K562 (cell line): Measurements from ENCODE around the gene EML6. TPM values are rescaled to one million over a fixed set of nuclear protein-coding genes. Genes with fewer than 3 reads are reported as not detected.

Experiments
- ATAC-seq: fragments of 200-7000 bp; cut with Tn5 transposase; 3 replicates; pipeline ENCODE4 v1.9.1; 2020; ENCODE audit warnings: moderate library complexity
- BruUV-seq: library from RNA; stranded (reverse); fragments of 400-500 nt; replicated peaks from 2 replicates; lab custom pipeline; 2021; lab: Mats Ljungman, UMichigan
- CTCF ChIA-PET: fragments of 300-600 bp; formaldehyde crosslinking; extraction: SDS; loops from one replicate; lab custom pipeline; 2021; ENCODE audit warnings: low intra/inter-chr PET ratio; lab: Yijun Ruan, JAX
- POLR2A ChIA-PET: fragments of 300-600, 350-650 bp; sonication (Branson Sonifier 250); formaldehyde crosslinking; extraction: SDS; loops from one replicate; lab custom pipeline; 2021; ENCODE audit warnings: antibody characterized with exemption, inconsistent platforms; lab: Yijun Ruan, JAX
- DNase-seq, 4 experiments: peaks; one replicate each; pipeline versions ENCODE4 v3.0.0 to v3.0.0-alpha.2; 2011 to 2018; ENCODE audit warnings: low spot score in 3 of 4, mixed read lengths in 3 of 4; ENCODE audit errors: extremely low read depth in 1 of 4
- FAIRE-seq: peaks from 2 replicates; lab custom pipeline; 2011; peaks lifted over from hg19 to GRCh38; lab: Jason Lieb, UNC
- H2AFZ ChIP-seq: 2 replicates; pipeline ENCODE4 v1.6.0; 2011; ENCODE audit warnings: low read depth, low read length, control low read depth, inconsistent platforms
- H3K27ac ChIP-seq: fragments of 200-600 bp; 3 replicates; pipeline ENCODE4 v1.8.0; 2011; ENCODE audit warnings: low read depth, mild to moderate bottlenecking, control low read depth, inconsistent platforms, low read length, moderate library complexity, mixed read lengths; ENCODE audit errors: extremely low read depth
- H3K27me3 ChIP-seq, 2 experiments: fragments of 300-600 bp in 1 of 2; 2 replicates in 1 of 2; 3 replicates in 1 of 2; pipeline versions ENCODE4 v1.6.0 to v1.8.0; 2011; ENCODE audit warnings: inconsistent platforms in 2 of 2, low read length in 2 of 2, mild to moderate bottlenecking in 1 of 2, mixed read lengths in 1 of 2, moderate library complexity in 1 of 2; ENCODE audit not compliant: control insufficient read depth in 2 of 2, insufficient read depth in 2 of 2
- H3K36me3 ChIP-seq: fragments of 300-600 bp; 3 replicates; pipeline ENCODE4 v1.8.0; 2011; ENCODE audit warnings: mild to moderate bottlenecking, low read length, inconsistent platforms; ENCODE audit not compliant: control insufficient read depth, insufficient read depth
- H3K4me1 ChIP-seq, 2 experiments: fragments of 200-600 bp in 1 of 2; replicated peaks in 1 of 2; 2 replicates in 1 of 2; 3 replicates in 1 of 2; pipeline versions ENCODE4 v1.5.1 to v1.8.0; 2011; ENCODE audit warnings: inconsistent platforms in 2 of 2, low read length in 2 of 2, mild to moderate bottlenecking in 1 of 2, mixed read lengths in 1 of 2, moderate library complexity in 1 of 2; ENCODE audit not compliant: control insufficient read depth in 2 of 2, insufficient read depth in 2 of 2
- H3K4me2 ChIP-seq: 2 replicates; pipeline ENCODE4 v1.6.1; 2011; ENCODE audit warnings: low read length, control low read depth, inconsistent platforms, mixed read lengths; ENCODE audit not compliant: insufficient read depth
- H3K4me3 ChIP-seq: fragments of 200-600 bp; sonication (generic), shearing (Covaris generic); 2 replicates; pipeline ENCODE4 v1.5.1; 2016; ENCODE audit warnings: control low read depth, inconsistent platforms
- H3K79me2 ChIP-seq: fragments of 200-600 bp; 3 replicates; pipeline ENCODE4 v1.8.0; 2011; ENCODE audit warnings: low read length, inconsistent platforms; ENCODE audit not compliant: control insufficient read depth, insufficient read depth
- H3K9ac ChIP-seq, 2 experiments: 2 replicates each; pipeline versions ENCODE4 v1.6.0 to v1.6.1; 2011; ENCODE audit warnings: low read depth in 2 of 2, low read length in 2 of 2, control low read depth in 1 of 2, inconsistent platforms in 1 of 2, mild to moderate bottlenecking in 1 of 2, mixed read lengths in 1 of 2; ENCODE audit not compliant: insufficient read depth in 1 of 2
- H3K9me1 ChIP-seq: one replicate; pipeline ENCODE4 v1.6.0; 2011; ENCODE audit warnings: inconsistent platforms, mild to moderate bottlenecking, low read length, moderate library complexity; ENCODE audit not compliant: control insufficient read depth, insufficient read depth
- H3K9me3 ChIP-seq: replicated peaks from 2 replicates; pipeline ENCODE4 v1.5.1; 2011; ENCODE audit warnings: low read depth, low read length, inconsistent platforms; ENCODE audit not compliant: control insufficient read depth, insufficient read depth
- H4K20me1 ChIP-seq: replicated peaks from 2 replicates; pipeline ENCODE4 v1.6.1; 2011; ENCODE audit warnings: low read length, inconsistent platforms, mixed read lengths; ENCODE audit not compliant: control insufficient read depth, insufficient read depth
- MYNN ChIP-seq, 2 experiments: sonication (generic); formaldehyde crosslinking in 1 of 2; IDR thresholded peaks; 2 replicates each; pipeline versions ENCODE4 v1.5.0 to v1.6.1; 2016 to 2020; ENCODE audit warnings: antibody characterized with exemption in 1 of 2, missing genetic modification reagents in 1 of 2
- SMARCB1 ChIP-seq: IDR thresholded peaks from 2 replicates; pipeline ENCODE4 v1.6.1; 2011; ENCODE audit warnings: improper control_type of control experiment, low read depth; ENCODE audit not compliant: insufficient read length
- TFAM ChIP-seq: fragments of 250-450 bp; sonication (Bioruptor Pico); conservative IDR thresholded peaks from 2 replicates; pipeline ENCODE4 v1.5.0; 2021; ENCODE audit warnings: mild to moderate bottlenecking, moderate library complexity
- ZNF239 ChIP-seq: fragments of 250-450 bp; sonication (Bioruptor Pico); IDR thresholded peaks from 2 replicates; pipeline ENCODE4 v1.4.0; 2020; ENCODE audit warnings: mild to moderate bottlenecking
- ZNF311 ChIP-seq: fragments of 250-450 bp; sonication (Bioruptor Pico); IDR thresholded peaks from 2 replicates; pipeline ENCODE4 v1.4.0; 2020; ENCODE audit warnings: mild to moderate bottlenecking, moderate library complexity
- ZNF41 ChIP-seq: fragments of 250-450 bp; sonication (Bioruptor Pico); conservative IDR thresholded peaks from 2 replicates; pipeline ENCODE4 v1.4.0; 2020; ENCODE audit warnings: mild to moderate bottlenecking
- WGBS: fragments of 100-300 bp; shearing (Covaris generic); methylation state at CpG from one replicate; pipeline ENCODE4 v1.1.6; 2016; ENCODE audit warnings: low coverage, mixed read lengths; ENCODE audit not compliant: insufficient coverage; ENCODE audit errors: missing lambda C conversion rate; 5-methylcytosine and 5-hydroxymethylcytosine counted together
- in situ Hi-C: fragments of 300-500 bp; cut with MboI; formaldehyde crosslinking; loops from 4 replicates; pipeline ENCODE4 v1.15.0; 2018; ENCODE audit warnings: inconsistent platforms, mixed read lengths
- intact Hi-C: fragments of 100-400 bp; cut with micrococcal nuclease; formaldehyde crosslinking; loops from 2 replicates; pipeline ENCODE4 v1.14.2; 2022
- polyA plus RNA-seq, 8 experiments: library from polyadenylated mRNA; depleted of rRNA in 4 of 8; stranded (reverse) in 5 of 8; unstranded in 3 of 8; fragments of >200 nt; fragmentation: Nextera tagmentation in 2 of 8; fragmentation: Illumina TruSeq in 1 of 8; extraction: Ambion mirVana in 2 of 8; extraction: Trizol in 1 of 8; gene quantifications; 2 replicates each; pipeline versions ENCODE4 v1.2.1 to v1.2.3, GENCODE V29; 2011 to 2014; ENCODE audit warnings: inconsistent platforms in 1 of 8, missing spikeins in 1 of 8
- total RNA-seq, 7 experiments: library from RNA; depleted of rRNA in 6 of 7; stranded (reverse); fragments of >200 nt in 6 of 7; fragmentation: Illumina TruSeq in 2 of 7; extraction: Trizol in 2 of 7; gene quantifications; 2 replicates each; pipeline versions ENCODE4 v1.2.1 to v1.2.3, GENCODE V29; 2011 to 2021; ENCODE audit warnings: low replicate concordance in 1 of 7
- TF ChIP-seq, protein P1 (sequence below), 2 experiments: fragments of 450-650 bp in 1 of 2; IDR thresholded peaks; 2 replicates each; pipeline ENCODE4 v1.6.1; 2011 to 2017; ENCODE audit warnings: low read depth in 2 of 2, antibody characterized with exemption in 1 of 2, borderline replicate concordance in 1 of 2, low read length in 1 of 2, mild to moderate bottlenecking in 1 of 2, mixed read lengths in 1 of 2; ENCODE audit not compliant: control insufficient read depth in 1 of 2
- TF ChIP-seq, protein P2 (sequence below): fragments of 250-450 bp; sonication (Bioruptor Pico); IDR thresholded peaks from 2 replicates; pipeline ENCODE4 v1.4.0; 2020; ENCODE audit warnings: mild to moderate bottlenecking, moderate library complexity
- TF ChIP-seq, protein P3 (sequence below): fragments of 450-650 bp; formaldehyde crosslinking; IDR thresholded peaks from 2 replicates; pipeline ENCODE4 v1.4.0; 2022; ENCODE audit warnings: missing genetic modification characterization
- TF ChIP-seq, protein P4 (sequence below): sonication (generic); formaldehyde crosslinking; IDR thresholded peaks from 2 replicates; pipeline ENCODE4 v1.8.0; 2022; ENCODE audit warnings: missing genetic modification reagents, mild to moderate bottlenecking, borderline replicate concordance

Gene EML6
- total and polyA plus RNA-seq, 9 of the 15 experiments (the other 6 are each of a cell fraction or from before 2014, with no cell fraction given) = 0.07 to 0.56 (median 0.25) TPM

DNA sequence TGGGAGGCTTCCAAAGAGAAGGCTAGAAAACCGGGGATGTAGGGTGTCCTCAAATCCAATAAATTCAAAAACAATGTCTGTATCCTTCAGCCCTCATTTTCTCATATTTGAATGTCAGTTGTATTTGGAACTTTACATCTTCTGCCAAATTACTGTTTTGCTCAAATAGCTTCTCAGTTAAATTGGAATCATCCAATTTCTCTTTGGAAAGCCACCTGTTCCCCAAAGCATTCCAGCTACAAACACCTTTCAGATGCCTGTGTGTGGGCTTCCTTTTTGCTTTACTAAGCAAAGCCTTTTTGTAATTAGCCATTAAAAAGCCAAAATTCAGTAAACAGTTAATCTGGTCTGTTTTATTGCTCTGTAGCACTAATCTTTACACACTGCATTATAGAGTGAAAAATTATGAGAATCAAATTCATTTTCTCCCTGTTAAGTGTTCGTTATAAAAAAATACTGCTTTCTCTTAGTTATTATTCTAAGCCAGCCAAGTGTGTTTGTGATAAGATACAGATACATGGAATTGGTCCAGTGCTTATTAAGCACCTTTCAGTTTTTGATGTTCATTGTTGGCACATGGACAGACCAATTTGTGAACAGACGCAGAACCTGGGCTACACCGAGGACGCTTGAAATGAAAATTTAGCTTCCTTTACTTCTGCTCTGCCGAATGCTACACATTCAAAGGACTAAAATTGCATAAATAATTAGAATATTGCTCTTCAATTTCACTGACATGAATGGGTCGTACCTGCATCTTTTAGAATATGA is 175.2 kb downstream of the EML6 start:
- no peak for FAIRE-seq
- intact Hi-C loops = loop anchor here (2.0 kb wide), 1 partner anchor 152 kb away; the partner anchor contains the start of gene RTN4
- Histone ChIP-seq H3K4me2 (no peak overlapping the region), H3K9ac (no peak overlapping the region)
- whole genome bisulfite sequencing = 10% methylated on average over 7 of the region's 7 CpGs
- TF ChIP-seq SMARCB1 (no peak), MYNN (IDR thresholded peaks at IDR 0.05) (no peak), MYNN (CRISPR knock-in tag; IDR thresholded peaks at IDR 0.05) (no peak), ZNF41 (no peak), TFAM (no peak), ZNF311 (CRISPR knock-in tag) (no peak), ZNF239 (no peak)
- TF ChIP-seq, protein P1, sequence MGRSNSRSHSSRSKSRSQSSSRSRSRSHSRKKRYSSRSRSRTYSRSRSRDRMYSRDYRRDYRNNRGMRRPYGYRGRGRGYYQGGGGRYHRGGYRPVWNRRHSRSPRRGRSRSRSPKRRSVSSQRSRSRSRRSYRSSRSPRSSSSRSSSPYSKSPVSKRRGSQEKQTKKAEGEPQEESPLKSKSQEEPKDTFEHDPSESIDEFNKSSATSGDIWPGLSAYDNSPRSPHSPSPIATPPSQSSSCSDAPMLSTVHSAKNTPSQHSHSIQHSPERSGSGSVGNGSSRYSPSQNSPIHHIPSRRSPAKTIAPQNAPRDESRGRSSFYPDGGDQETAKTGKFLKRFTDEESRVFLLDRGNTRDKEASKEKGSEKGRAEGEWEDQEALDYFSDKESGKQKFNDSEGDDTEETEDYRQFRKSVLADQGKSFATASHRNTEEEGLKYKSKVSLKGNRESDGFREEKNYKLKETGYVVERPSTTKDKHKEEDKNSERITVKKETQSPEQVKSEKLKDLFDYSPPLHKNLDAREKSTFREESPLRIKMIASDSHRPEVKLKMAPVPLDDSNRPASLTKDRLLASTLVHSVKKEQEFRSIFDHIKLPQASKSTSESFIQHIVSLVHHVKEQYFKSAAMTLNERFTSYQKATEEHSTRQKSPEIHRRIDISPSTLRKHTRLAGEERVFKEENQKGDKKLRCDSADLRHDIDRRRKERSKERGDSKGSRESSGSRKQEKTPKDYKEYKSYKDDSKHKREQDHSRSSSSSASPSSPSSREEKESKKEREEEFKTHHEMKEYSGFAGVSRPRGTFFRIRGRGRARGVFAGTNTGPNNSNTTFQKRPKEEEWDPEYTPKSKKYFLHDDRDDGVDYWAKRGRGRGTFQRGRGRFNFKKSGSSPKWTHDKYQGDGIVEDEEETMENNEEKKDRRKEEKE (IDR thresholded peaks at IDR 0.05; ENCODE audit: borderline replicate concordance in 1 of 2, control insufficient read depth in 1 of 2, low read depth in 2 of 2, low read length in 1 of 2) = no peak
- TF ChIP-seq, protein P2, sequence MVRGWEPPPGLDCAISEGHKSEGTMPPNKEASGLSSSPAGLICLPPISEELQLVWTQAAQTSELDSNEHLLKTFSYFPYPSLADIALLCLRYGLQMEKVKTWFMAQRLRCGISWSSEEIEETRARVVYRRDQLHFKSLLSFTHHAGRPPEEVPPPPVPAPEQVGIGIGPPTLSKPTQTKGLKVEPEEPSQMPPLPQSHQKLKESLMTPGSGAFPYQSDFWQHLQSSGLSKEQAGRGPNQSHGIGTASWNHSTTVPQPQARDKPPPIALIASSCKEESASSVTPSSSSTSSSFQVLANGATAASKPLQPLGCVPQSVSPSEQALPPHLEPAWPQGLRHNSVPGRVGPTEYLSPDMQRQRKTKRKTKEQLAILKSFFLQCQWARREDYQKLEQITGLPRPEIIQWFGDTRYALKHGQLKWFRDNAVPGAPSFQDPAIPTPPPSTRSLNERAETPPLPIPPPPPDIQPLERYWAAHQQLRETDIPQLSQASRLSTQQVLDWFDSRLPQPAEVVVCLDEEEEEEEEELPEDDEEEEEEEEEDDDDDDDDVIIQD (CRISPR knock-in tag) = no peak
- TF ChIP-seq, protein P3, sequence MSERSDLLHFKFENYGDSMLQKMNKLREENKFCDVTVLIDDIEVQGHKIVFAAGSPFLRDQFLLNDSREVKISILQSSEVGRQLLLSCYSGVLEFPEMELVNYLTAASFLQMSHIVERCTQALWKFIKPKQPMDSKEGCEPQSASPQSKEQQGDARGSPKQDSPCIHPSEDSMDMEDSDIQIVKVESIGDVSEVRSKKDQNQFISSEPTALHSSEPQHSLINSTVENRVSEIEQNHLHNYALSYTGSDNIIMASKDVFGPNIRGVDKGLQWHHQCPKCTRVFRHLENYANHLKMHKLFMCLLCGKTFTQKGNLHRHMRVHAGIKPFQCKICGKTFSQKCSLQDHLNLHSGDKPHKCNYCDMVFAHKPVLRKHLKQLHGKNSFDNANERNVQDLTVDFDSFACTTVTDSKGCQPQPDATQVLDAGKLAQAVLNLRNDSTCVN = no peak
- TF ChIP-seq, protein P4, sequence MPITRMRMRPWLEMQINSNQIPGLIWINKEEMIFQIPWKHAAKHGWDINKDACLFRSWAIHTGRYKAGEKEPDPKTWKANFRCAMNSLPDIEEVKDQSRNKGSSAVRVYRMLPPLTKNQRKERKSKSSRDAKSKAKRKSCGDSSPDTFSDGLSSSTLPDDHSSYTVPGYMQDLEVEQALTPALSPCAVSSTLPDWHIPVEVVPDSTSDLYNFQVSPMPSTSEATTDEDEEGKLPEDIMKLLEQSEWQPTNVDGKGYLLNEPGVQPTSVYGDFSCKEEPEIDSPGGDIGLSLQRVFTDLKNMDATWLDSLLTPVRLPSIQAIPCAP = no peak
- TF ChIP-seq, all 486 proteins: peak for 0
- Histone ChIP-seq H3K27me3 (peaks cover 0 to 8% of the 10 kb centered on the region in 2 experiments; a peak in 3 of 5 replicates), H3K27ac (no peak overlapping the region), H3K4me1 (no peaks in the 10 kb centered on the region; a peak in 2 of 5 replicates), H3K36me3 (no peaks in the 10 kb centered on the region), H4K20me1 (no peaks in the 10 kb centered on the region), H3K79me2 (no peaks in the 10 kb centered on the region), H3K9me1 (no peaks in the 10 kb centered on the region), H2AFZ (no peak overlapping the region), H3K9me3 (no peaks in the 10 kb centered on the region), H3K4me3 (no peak overlapping the region)
- CTCF ChIA-PET = interaction anchor here (3.0 kb wide), 1 partner anchor 277 kb away, joined by 18 read pairs; no protein-coding TSS in a partner anchor
- DNase-seq (no peak), ATAC-seq (no peak)
- in situ Hi-C loops = no loop called here
- no TSS peak for BruUV-seq
- POLR2A ChIA-PET = interaction anchor here (1.2 to 2.0 kb wide), 2 partner anchors 8 to 18 kb away, joined by 4 to 6 read pairs; no protein-coding TSS in a partner anchor
